Measurements from ENCODE around the gene KATNB1.

DNA sequence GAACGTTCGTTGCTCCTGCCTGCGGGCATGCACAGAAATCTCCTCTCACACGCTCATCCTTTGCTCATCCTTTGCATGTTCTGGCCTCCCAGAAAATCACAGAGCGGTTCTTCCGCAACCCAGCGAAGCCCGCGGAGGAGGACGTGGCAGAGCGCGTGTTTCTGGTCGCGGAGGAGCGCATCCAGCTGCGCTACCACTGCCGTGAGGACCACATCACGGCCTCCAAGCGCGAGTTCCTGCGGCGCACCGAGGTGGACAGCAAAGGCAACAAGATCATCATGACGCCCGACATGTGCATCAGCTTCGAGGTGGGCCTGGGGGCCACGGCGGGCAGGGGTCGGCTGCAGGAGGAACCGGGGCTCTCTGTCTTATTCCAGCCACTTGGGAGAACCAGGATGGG, 9.6 kb upstream of the KATNB1 start:
- TF ChIP-seq, protein P1, sequence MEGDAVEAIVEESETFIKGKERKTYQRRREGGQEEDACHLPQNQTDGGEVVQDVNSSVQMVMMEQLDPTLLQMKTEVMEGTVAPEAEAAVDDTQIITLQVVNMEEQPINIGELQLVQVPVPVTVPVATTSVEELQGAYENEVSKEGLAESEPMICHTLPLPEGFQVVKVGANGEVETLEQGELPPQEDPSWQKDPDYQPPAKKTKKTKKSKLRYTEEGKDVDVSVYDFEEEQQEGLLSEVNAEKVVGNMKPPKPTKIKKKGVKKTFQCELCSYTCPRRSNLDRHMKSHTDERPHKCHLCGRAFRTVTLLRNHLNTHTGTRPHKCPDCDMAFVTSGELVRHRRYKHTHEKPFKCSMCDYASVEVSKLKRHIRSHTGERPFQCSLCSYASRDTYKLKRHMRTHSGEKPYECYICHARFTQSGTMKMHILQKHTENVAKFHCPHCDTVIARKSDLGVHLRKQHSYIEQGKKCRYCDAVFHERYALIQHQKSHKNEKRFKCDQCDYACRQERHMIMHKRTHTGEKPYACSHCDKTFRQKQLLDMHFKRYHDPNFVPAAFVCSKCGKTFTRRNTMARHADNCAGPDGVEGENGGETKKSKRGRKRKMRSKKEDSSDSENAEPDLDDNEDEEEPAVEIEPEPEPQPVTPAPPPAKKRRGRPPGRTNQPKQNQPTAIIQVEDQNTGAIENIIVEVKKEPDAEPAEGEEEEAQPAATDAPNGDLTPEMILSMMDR (IDR thresholded peaks at IDR 0.05; ENCODE audit: poor library complexity, severe bottlenecking) = no peak
- TF ChIP-seq, protein P2, sequence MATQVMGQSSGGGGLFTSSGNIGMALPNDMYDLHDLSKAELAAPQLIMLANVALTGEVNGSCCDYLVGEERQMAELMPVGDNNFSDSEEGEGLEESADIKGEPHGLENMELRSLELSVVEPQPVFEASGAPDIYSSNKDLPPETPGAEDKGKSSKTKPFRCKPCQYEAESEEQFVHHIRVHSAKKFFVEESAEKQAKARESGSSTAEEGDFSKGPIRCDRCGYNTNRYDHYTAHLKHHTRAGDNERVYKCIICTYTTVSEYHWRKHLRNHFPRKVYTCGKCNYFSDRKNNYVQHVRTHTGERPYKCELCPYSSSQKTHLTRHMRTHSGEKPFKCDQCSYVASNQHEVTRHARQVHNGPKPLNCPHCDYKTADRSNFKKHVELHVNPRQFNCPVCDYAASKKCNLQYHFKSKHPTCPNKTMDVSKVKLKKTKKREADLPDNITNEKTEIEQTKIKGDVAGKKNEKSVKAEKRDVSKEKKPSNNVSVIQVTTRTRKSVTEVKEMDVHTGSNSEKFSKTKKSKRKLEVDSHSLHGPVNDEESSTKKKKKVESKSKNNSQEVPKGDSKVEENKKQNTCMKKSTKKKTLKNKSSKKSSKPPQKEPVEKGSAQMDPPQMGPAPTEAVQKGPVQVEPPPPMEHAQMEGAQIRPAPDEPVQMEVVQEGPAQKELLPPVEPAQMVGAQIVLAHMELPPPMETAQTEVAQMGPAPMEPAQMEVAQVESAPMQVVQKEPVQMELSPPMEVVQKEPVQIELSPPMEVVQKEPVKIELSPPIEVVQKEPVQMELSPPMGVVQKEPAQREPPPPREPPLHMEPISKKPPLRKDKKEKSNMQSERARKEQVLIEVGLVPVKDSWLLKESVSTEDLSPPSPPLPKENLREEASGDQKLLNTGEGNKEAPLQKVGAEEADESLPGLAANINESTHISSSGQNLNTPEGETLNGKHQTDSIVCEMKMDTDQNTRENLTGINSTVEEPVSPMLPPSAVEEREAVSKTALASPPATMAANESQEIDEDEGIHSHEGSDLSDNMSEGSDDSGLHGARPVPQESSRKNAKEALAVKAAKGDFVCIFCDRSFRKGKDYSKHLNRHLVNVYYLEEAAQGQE (IDR thresholded peaks at IDR 0.05; ENCODE audit: borderline replicate concordance) = no peak
- no peak for TF ChIP-seq RAD21 (conservative IDR thresholded peaks at IDR 0.05)
- TF ChIP-seq MXI1 (conservative IDR thresholded peaks at IDR 0.05; ENCODE audit: poor library complexity, severe bottlenecking) = no peak
- no peak for TF ChIP-seq EZH2 (IDR thresholded peaks at IDR 0.05; ENCODE audit: borderline replicate concordance, insufficient read depth, low read length, poor library complexity, severe bottlenecking)

Measured in neural cell (in vitro differentiated cells).